Activated CD8-positive, alpha-beta T cell treated with anti-CD3 and anti-CD28 coated beads for 36 hours (primary cell): ENCODE results near the gene ATP6V0C. TPM values are rescaled to one million over a fixed set of nuclear protein-coding genes. Genes with fewer than 3 reads are reported as not detected.

Source experiments
- ATAC-seq: fragments of 200-7000 bp; cut with Tn5 transposase; one replicate; pipeline ENCODE4 v1.10.0; 2021; ENCODE audit warnings: mild to moderate bottlenecking, moderate library complexity
- CTCF ChIA-PET: fragments of 350-600 bp; sonication (Branson Sonifier 250); formaldehyde crosslinking; loops from one replicate; lab custom pipeline; 2021; ENCODE audit warnings: antibody characterized with exemption; lab: Charles Lee
- POLR2A ChIA-PET: fragments of 350-600 bp; sonication (Branson Sonifier 250); formaldehyde crosslinking; loops from one replicate; lab custom pipeline; 2021; ENCODE audit warnings: antibody characterized with exemption; lab: Charles Lee
- DNase-seq: peaks from one replicate; pipeline ENCODE4 v3.0.0-alpha.2; 2020
- H3K27ac Mint-ChIP-seq: one replicate; pipeline ENCODE4 v1.8.0; 2021; ENCODE audit warnings: mild to moderate bottlenecking, mixed read lengths
- H3K27me3 Mint-ChIP-seq: one replicate; pipeline ENCODE4 v1.8.0; 2021; ENCODE audit warnings: mixed read lengths
- H3K36me3 Mint-ChIP-seq: one replicate; pipeline ENCODE4 v1.8.0; 2021; ENCODE audit warnings: low read depth, mixed read lengths
- H3K4me1 Mint-ChIP-seq: one replicate; pipeline ENCODE4 v1.8.0; 2021; ENCODE audit warnings: low read depth, mixed read lengths
- H3K4me3 Mint-ChIP-seq: one replicate; pipeline ENCODE4 v1.8.0; 2021; ENCODE audit warnings: mild to moderate bottlenecking, moderate library complexity, mixed read lengths
- H3K9me3 Mint-ChIP-seq: one replicate; pipeline ENCODE4 v1.8.0; 2021; ENCODE audit warnings: mixed read lengths
- intact Hi-C: fragments of 100-400 bp; cut with micrococcal nuclease; formaldehyde crosslinking; loops from one replicate; pipeline ENCODE4 v1.10.0; 2022
- total RNA-seq, 2 experiments: library from RNA; stranded (reverse); gene quantifications; one replicate each; pipeline ENCODE4 v1.2.3, GENCODE V29; 2021
- TF ChIP-seq, protein P1 (sequence below): fragments of 200-600 bp; IDR thresholded peaks from one replicate; pipeline ENCODE4 v1.8.0; 2022; ENCODE audit warnings: antibody characterized with exemption, mild to moderate bottlenecking

Gene ATP6V0C
- total RNA-seq, 2 experiments from 2014 or later = 85.9 to 88.6 TPM

DNA sequence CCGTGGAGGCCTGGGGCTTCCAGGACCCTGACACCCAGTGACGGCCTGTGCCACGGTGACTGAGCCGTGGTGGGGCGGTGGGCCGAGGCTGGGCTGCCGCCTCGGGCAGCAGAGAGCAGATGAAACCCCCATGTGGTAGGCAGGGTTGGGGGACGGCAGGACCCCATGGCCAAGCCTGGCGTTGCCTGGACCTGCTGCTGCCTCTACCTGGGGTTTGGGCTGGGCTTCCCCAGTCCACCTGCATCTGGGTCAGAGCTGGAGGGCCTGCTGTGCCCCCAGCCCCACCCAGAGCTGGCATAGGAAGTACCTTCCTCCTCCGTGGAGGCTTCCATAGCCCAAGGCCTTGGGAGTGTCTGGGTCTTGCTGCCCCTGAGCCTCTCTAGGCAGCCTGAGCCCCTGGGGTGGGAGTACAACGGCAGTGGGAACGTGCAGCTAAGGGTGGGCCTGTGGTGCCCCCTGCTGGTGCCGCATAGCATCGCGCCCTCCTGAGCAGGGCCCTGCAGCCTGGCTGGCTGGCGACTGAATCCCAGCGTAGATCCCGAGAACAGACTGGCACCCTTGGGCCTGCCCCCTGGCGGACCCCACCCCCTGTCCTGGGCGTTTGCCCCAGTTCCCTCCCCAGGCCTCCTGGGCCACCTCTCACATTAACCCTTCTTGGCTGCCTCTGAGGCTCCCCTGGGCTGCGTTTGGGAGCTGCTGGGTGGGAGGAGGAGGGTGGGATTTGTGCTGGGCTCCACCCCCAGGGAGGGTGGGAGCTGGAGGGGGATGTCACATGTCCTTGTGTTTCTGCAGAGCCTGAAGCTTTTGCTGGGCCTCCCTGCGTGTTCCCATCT, 12.6 kb upstream of the ATP6V0C start:
- Mint-ChIP-seq H3K27ac (no peak overlapping the region), H3K4me3 (no peak overlapping the region), H3K36me3 (peaks cover 5% of the 10 kb centered on the region), H3K27me3 (no peaks in the 10 kb centered on the region), H3K4me1 (no peaks in the 10 kb centered on the region), H3K9me3 (no peaks in the 10 kb centered on the region)
- intact Hi-C loops = loop anchor here (10.0 kb wide), 1 partner anchor 66 kb away; no protein-coding TSS in a partner anchor
- TF ChIP-seq, protein P1, sequence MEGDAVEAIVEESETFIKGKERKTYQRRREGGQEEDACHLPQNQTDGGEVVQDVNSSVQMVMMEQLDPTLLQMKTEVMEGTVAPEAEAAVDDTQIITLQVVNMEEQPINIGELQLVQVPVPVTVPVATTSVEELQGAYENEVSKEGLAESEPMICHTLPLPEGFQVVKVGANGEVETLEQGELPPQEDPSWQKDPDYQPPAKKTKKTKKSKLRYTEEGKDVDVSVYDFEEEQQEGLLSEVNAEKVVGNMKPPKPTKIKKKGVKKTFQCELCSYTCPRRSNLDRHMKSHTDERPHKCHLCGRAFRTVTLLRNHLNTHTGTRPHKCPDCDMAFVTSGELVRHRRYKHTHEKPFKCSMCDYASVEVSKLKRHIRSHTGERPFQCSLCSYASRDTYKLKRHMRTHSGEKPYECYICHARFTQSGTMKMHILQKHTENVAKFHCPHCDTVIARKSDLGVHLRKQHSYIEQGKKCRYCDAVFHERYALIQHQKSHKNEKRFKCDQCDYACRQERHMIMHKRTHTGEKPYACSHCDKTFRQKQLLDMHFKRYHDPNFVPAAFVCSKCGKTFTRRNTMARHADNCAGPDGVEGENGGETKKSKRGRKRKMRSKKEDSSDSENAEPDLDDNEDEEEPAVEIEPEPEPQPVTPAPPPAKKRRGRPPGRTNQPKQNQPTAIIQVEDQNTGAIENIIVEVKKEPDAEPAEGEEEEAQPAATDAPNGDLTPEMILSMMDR = peak; percentile 89
- DNase-seq = peak; percentile 87
- ATAC-seq = peak; percentile 99
- CTCF ChIA-PET = interaction anchor here (0.6 to 2.0 kb wide), 25 partner anchors 10 to 307 kb away, joined by 3 to 10 read pairs (median 4); partner anchors contain the start of genes ABCA3, AMDHD2, ATP6V0C and CCNF
- POLR2A ChIA-PET = interaction anchor here (1.0 kb wide), 1 partner anchor 12 kb away, joined by 4 read pairs; the partner anchor contains the start of gene ATP6V0C

DNA sequence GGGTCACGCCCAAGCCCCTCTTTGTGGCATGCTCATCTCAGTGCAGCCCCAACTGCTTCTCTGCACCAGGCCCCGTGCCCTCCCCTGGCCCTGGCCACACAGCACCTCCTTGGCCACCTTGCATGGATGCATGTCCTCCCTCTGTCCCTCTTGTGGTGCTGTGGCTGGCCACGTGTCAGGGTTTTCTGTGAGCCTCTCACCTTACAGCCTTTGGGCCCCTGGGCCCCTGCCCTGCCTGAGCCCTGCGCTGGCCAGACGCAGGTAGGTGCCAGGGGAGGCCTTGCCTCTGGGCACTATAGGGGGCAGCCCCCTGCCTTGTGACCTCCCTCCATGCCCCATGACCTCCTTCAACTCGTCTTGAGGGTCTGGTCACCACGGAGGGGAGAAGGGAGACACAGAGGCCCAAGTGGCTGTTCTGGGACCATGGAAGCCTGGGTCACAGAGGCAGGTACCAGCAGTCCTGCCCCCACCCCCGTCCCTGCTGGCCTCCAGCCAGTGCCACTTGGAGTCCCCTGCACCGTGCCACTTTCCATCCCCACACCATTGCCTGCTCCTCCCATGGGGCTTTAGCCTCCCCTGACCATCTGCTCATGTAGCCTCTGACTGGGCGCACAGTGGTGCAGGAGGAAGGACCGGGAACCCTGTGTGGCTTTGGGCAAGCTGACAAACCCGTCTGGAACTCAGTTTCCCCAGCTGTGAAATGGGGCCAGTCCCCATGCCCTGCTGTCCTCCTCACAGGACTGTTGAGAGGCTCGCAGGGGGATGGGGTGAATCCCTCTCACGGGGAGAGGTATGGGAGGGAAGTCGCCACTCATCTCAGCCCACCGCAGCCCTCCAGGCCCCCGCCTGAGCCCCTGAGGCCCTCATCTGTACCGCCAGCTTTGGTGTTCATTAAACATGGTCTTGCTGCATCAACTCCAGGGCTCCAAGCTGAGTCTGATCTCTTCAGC, 11.5 kb upstream of the ATP6V0C start:
- ChIA-PET CTCF (interaction anchor here (0.7 to 2.0 kb wide), 19 partner anchors 11 to 308 kb away, joined by 3 to 10 read pairs (median 4); partner anchors contain the start of genes ABCA3, AMDHD2, ATP6V0C and CCNF), POLR2A (interaction anchor here (1.0 kb wide), 1 partner anchor 11 kb away, joined by 4 read pairs; the partner anchor contains the start of gene ATP6V0C)
- Mint-ChIP-seq H3K4me1 (no peaks in the 10 kb centered on the region), H3K27ac (no peak overlapping the region), H3K27me3 (no peaks in the 10 kb centered on the region), H3K36me3 (peaks cover 3% of the 10 kb centered on the region), H3K4me3 (no peak overlapping the region), H3K9me3 (no peaks in the 10 kb centered on the region)
- DNase-seq = no peak
- intact Hi-C loops = loop anchor here (10.0 kb wide), 1 partner anchor 67 kb away; no protein-coding TSS in a partner anchor
- TF ChIP-seq, protein P1 = no peak
- ATAC-seq = no peak

GRCh38 chr16:2505695-2506094, 8.1 kb upstream of the ATP6V0C start:
- Mint-ChIP-seq H3K9me3 (no peaks in the 10 kb centered on the region), H3K36me3 (no peaks in the 10 kb centered on the region), H3K4me1 (peaks cover 3% of the 10 kb centered on the region), H3K4me3 (no peak overlapping the region), H3K27me3 (no peaks in the 10 kb centered on the region), H3K27ac (no peak overlapping the region)
- CTCF ChIA-PET = interaction anchor here (1.6 kb wide), 1 partner anchor 78 kb away, joined by 4 read pairs; no protein-coding TSS in a partner anchor
- no peak for ATAC-seq
- POLR2A ChIA-PET = no interaction called here
- no peak for DNase-seq
- intact Hi-C loops = loop anchor here (10.0 kb wide), 1 partner anchor 71 kb away; no protein-coding TSS in a partner anchor
- TF ChIP-seq, protein P1 = no peak

- CTCF ChIA-PET = no interaction called here
- peaks cover 3% of the 10 kb centered on the region for H3K4me1 Mint-ChIP-seq
- H3K27me3 Mint-ChIP-seq = no peaks in the 10 kb centered on the region
- ATAC-seq (peak; percentile 69), DNase-seq (peak; percentile 25)
- H3K36me3 Mint-ChIP-seq = no peaks in the 10 kb centered on the region
- TF ChIP-seq, protein P1 = no peak
- no peak overlapping the region for H3K4me3 Mint-ChIP-seq
- H3K27ac Mint-ChIP-seq = no peak overlapping the region
- POLR2A ChIA-PET = no interaction called here
- H3K9me3 Mint-ChIP-seq = no peaks in the 10 kb centered on the region
- intact Hi-C loops = loop anchor here (10.0 kb wide), 1 partner anchor 72 kb away; no protein-coding TSS in a partner anchor
Measured at GRCh38 chr16:2507052-2507659, 6.6 kb upstream of the ATP6V0C start.
